HG03342 (cell line): ENCODE measurements around the gene NUDT5.
A peak's percentile ranks its signal among the peaks of the same experiment; 100 is the strongest.
"Not testable (repeated sequence)": the region's sequence is repeated elsewhere in the genome, so short reads cannot be mapped to it uniquely, and the experiment has no call there.

Experiments
- ATAC-seq: cut with Tn5 transposase; IDR thresholded peaks from one replicate; pipeline ENCODE4 v1.9.1; 2021; ENCODE audit warnings: mild to moderate bottlenecking, moderate library complexity; ENCODE audit not compliant: unreplicated experiment

Gene NUDT5

GRCh38 chr10:12205082-12205481 is 9.4 kb upstream of the NUDT5 start:
- ATAC-seq: no peak

- no peak for ATAC-seq
Measured at GRCh38 chr10:12202226-12202625, 6.5 kb upstream of the NUDT5 start.

- no peak for ATAC-seq
Measured at GRCh38 chr10:12201543-12201942, 5.9 kb upstream of the NUDT5 start.

- no peak for ATAC-seq
Measured at GRCh38 chr10:12200850-12201249, 5.2 kb upstream of the NUDT5 start.

- no peak for ATAC-seq
Measured at GRCh38 chr10:12198156-12198555, 2.5 kb upstream of the NUDT5 start.

- ATAC-seq: no peak
Measured at GRCh38 chr10:12196531-12197211, 980 bp upstream of the NUDT5 start.

GRCh38 chr10:12195281-12195602 is 449 bp downstream of the NUDT5 start:
- peak; percentile 2 for ATAC-seq

- no peak for ATAC-seq
Measured at GRCh38 chr10:12194752-12195271, 879 bp downstream of the NUDT5 start.

GRCh38 chr10:12193193-12193592 is 2.5 kb downstream of the NUDT5 start:
- ATAC-seq: no peak

- ATAC-seq: no peak
Measured at GRCh38 chr10:12191715-12192114, 4.0 kb downstream of the NUDT5 start.

- no peak for ATAC-seq
Measured at GRCh38 chr10:12189426-12189825, 6.3 kb downstream of the NUDT5 start.

- ATAC-seq: no peak
Measured at GRCh38 chr10:12188656-12189055, 7.0 kb downstream of the NUDT5 start.

GRCh38 chr10:12187321-12187905 is 8.3 kb downstream of the NUDT5 start:
- ATAC-seq: no peak

- no peak for ATAC-seq
Measured at GRCh38 chr10:12186323-12186722, 9.4 kb downstream of the NUDT5 start.

GRCh38 chr10:12184165-12184564 is 11.5 kb downstream of the NUDT5 start:
- no peak for ATAC-seq

- ATAC-seq: no peak
Measured at GRCh38 chr10:12181065-12181775, 14.5 kb downstream of the NUDT5 start.

GRCh38 chr10:12180221-12180974 is 15.3 kb downstream of the NUDT5 start:
- ATAC-seq: no peak

- ATAC-seq: no peak
Measured at GRCh38 chr10:12179606-12180170, 16.0 kb downstream of the NUDT5 start.

GRCh38 chr10:12177642-12178041 is 18.0 kb downstream of the NUDT5 start:
- ATAC-seq: no peak

- not testable (repeated sequence) for ATAC-seq
Measured at GRCh38 chr10:12171512-12171911, 24.2 kb downstream of the NUDT5 start.
